ENCODE measurements around the gene PROM1.

The PROM1 gene

DNA sequence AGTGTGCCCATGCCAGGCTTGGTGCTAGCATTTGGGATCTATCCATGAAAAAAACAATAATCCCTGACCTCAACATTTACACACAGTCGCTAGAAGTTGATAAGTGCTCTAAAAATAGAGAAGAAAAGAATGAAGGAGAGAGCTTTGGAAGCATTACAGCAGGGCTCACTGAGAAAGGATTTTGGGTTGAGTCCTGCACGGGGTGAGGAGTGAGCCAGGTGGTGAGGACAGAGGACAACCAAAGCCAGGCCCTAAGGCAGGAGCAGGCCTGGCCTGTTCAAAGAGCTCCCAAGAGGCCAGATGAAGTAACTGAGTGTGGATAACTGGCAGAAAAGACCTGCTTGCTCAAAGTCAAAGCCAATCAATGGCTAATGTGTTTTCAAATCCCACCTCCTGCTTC, 20.7 kb upstream of the PROM1 start:
- no peak for DNase-seq

DNA sequence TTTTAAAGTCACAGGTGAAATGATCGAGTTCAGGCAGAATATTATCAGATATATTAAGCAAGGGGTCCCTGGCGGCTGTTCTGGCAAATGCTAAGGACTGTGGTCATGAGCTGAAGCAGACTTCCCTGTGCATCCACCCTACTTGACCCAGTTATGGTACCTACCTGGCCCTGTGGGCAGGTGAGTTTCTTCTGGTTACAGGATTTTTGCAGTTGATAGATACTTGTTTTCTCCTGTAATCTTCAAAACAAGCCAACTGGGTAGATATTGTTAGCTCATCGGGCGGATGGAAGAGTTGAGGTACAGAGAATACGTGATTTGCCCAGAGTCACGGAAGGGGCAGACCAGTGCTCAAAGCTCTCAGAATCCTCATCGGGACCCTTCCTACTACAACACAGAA, 18.5 kb upstream of the PROM1 start:
- DNase-seq = no peak

DNA sequence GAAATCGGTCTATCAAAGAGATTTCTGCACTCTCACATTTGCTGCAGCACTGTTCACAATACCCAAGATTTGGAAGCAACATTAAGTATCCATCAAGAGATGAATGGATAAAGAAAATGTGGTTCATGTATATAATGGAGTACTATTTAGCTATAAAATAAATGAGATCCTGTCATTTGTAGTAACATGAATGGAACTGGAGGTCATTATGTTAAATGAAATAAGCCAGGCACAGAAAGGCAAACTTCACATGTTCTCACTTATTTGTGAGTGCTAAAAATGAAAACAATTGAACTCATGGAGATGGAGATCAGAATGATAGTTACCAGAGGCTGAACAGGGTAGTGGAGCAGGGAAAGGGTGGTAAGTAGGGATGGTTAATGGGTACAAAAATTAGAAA, 17.0 kb upstream of the PROM1 start:
- DNase-seq = no peak

DNA sequence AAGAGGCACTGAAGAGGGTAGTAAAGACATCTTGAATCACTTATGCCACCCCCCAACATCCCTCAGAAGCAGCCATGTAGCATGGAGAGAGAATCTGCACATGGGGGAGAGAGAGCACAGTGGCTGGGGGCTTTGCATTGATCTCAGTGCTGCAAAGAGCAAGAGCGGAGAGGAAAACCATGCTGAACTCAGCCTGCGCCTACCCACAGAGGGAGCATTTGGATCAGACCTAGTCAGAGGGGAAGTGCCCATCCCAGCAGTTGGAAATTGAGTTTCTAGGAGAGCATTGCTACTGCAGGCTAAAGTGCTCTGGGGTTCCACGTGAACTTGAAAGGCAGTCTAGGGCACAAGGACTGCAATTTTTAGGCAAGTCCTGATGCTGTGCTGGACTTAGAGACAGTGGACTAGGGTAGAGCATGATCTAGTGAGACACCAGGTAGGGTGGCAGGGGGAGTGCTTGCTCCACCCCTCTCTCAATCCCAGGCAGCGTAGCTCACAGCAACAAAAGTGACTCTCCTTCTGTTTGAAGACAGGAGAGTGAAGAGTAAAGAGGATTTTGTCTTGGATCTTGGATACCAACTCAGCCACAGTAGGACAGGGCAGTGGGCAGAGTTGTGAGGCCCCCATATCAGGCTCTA, 9.0 kb upstream of the PROM1 start:
- DNase-seq = no peak

DNA sequence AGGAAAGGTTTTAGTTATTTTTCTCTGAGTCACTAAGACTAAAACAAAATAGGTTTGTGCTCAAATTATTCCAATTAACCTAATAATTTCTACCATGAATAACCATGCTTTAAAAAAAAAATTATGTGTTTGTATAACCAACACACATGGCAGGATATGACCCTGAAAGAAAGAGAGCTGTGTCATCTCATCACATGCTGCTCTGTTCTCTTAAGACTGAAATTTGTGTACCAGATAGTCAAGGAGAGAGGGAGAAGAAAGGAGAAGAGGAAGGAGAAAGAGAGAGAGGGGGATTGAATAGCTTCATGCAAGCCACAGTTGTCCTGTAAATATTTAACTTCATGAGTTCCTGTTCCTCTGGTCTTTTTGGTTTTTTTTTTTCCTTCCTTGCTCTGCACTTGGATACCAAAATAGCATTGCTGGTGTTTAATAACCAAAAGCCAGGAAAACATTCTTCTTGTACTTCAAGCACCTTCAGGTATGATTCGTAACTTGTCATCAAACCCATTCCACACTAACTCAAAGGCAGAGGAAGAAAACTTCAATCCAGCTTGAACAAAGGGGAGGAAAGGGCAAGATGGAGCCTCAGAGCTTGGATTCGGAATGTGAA, 6.4 kb upstream of the PROM1 start:
- DNase-seq = no peak

DNA sequence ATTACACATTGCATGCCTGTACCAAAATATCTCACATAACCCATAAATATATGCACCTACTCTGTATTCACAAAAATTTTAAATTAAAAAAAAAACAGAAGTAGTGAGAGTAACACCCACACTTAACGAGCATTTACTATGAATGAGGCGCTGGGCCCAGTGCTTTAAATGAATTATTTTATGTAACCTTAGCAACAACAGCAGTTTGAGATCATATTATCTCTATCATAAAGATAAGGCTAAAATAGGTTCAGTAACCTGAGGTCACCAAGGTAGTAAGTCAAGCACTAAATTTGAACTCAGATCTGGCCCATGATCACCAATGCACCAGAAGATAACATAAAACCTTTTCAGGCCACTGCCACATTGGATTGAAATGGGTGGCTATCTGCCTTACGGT, 5.3 kb upstream of the PROM1 start:
- no peak for DNase-seq

DNA sequence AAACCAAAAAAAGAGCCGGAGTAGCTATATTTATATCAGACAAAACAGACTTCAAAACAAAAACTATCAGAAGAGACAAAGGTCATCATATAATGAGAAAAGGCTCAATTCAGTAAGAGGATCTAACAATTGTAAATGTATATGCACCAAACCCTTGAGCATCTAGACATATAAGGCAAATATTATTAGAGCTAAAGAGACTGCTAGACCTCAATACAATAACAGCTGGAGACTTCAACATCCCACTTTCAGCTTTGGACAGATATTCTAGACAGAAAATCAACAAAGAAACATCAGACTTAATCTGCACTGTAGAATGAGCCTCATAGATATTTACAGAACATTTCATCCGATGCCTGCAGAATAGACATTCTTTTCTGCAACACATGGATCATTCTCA, 4.8 kb upstream of the PROM1 start:
- no peak for DNase-seq

DNA sequence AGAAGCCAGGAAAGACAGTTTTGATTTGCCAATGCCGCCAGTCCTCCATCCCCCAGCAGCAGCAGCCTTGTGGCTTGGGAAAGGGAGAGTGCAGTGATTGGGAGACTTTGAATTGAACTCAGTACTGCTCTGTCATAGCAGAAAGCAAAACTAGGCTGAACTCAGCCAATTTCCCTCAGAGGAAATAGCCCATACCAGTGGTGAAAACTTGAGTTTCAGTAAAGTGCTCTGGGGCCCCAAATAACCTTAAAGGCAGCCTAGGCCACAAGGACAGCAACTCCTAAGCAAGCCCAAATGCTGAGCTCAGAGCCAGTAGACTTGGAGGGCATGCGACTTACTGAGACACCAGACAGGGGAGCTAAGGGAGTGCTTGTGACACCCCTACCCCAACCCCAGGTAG, 2.0 kb upstream of the PROM1 start:
- DNase-seq = no peak

DNA sequence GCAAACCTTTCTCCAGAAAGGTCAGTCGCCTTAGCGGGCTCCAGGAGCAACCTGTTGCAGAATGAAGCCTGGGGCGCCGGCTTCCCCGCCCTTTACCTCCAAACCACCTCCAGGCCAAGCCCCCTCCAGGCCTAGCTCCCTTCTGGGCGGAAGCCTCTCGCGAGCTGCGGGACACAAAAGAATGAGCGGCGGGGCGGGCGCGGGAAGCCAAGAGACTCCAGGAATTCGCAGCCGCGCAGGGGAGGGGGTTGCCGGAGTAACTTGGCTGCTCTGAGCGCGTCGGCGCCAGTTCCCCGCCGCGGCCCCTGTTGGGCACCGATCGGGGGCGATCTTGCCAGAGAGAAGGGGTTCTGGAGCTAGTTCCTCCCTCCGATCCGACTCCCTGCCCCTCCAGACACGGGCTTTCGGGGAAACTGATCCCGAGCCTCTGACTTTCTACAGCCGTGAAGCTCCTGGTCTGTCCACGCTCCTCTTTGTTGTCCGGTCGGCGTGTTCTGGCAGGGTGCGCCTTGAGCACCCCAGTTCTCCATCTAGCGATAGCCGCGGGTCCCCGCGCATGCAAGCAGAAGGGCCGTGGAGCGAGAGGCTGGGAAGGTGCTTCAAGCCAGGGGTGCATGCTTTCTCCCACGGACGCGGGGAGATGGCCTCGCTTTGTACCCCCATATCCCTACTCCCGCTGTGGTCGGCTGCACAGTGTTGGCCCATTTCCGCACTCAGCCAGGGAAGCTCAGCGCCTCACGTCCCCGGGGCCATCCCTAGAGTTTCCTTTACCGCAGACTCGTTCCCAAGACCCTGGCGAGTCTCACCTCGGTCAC, 1.2 kb downstream of the PROM1 start:
- DNase-seq = no peak

DNA sequence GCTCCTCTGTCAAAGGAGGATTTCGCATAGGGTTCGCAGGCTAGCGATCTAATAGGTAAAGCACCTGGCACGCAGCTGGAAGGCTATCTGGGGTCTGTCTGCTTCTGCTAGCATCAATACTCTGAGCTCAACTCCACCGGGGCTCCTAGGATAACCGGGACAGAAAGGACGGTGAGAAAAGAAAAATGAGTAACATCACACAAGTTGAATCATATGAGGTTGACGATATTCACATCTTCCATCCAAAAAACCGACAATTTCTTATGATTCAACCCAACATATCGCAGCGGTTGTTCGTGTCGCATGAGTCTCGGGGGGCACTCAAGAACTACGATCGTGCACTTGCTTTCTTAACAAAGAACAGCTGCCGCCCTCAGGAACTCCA, 1.8 kb downstream of the PROM1 start:
- no peak for DNase-seq

DNA sequence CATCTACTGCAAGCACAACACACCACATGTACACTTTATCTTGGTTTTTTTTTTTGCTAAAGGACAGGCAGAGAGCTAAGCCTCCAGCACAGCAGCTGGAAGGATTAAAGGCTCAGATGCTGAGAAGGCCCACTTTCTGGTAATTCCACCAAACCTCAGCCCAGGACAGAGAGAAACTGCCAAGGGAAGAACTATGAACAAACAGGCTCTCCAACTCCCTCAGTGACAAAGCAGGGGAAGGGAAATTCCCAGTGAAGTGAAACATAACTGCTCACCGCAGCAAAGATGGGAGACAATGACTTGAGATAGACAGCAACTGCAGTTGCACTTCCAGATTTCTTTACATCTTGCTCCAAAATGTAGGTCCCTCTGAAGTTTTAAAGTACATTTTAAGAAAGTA, 4.8 kb downstream of the PROM1 start:
- DNase-seq = no peak

DNA sequence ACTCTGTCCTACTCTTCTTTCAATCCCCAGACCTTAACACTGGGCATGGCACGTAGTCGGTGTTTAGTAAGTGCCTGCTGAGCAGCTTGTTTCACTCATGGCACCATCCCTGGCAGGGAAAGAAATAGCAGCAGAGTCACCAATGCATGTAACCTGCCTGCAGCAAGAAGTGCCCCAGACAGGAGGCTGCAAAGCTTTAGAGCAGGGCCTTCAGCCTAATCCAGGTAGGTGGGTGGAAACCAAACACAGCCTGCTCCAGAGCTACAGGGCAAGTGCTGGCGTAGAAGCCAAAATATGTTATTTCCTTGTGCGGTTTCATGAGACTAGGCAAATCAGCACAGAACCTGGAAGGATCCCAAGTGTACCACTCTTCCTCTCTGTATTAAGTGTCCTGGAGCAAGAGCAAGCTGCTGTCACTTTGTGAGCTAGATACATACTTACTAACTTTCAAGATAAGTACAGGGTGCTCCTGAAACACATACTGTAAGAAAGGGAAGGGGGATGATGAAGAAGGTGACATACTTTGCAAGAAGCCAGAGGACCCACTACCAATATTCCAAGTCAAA, 5.5 kb downstream of the PROM1 start:
- DNase-seq = no peak

DNA sequence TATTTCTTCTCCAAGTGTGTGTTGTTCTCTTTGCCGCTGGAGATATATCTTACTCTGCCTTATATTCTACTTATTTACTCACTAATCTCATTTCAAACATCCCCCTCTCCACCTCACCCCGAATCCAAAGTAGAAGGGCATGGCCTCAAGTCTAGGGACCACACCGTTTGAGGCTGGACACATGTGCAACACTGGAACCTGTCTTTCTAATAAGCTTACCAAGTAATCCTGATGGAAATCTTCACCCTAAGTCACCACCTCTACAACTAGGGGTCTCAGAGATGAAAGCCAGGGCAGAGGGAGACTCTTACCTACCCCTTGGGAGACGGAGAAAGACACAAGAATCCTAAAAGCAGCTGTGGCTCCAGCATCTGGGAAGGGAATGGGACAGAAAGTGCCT, 6.0 kb downstream of the PROM1 start:
- DNase-seq = no peak

DNA sequence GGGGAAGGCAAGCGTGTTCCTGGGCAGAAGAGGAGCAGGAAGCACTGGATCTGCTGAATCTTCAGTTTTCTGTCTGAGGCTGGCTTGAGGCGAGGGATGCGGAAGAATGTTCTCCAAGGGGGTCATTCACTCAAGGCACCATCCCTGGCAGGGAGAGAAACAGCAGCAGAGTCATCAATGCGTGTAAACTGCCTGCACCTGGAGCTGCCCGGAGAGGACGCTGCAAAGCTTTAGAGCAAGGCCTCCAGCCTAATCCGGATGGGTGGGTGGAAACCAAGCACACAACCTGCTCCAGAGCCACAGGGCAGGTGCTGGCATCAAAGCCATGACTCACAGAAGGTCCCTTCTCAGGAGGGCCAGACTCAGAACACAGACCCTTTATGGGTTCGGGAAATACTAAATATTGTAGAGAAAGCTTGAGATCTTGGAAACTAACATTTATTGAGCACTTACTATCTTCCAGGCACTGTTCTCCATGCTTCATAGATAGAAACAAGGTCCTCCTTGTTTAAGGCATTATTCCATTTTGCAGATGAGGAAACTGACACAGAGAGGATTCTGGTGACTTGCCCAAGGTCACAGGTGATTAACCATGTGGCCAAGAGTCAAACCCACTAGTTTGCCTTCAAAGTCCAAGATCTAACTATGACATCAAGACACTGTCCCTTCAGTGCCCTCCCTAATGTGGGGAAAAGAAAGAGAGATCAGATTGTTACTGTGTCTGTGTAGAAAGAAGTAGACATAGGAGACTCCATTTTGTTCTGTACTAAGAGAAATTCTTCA, 7.7 kb downstream of the PROM1 start:
- DNase-seq = no peak

DNA sequence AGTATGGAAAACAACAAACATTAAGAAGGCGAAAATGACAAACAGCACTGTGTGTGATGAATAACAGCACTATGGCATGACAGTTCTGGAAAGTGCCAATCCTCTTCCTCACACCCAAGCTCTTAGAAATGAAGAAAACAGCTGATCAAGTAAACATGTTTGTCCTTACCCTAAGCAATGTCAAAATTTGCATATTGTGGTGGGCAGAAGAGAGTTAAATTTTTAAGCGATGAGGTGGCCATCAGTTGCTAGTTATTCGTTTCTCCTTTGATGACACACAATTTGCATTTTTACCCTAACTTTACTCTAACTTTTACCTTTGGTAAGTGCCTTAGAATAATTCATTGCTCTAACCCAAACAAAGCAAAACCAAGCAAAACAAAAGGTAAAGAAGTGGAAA, 8.8 kb downstream of the PROM1 start:
- DNase-seq = no peak

DNA sequence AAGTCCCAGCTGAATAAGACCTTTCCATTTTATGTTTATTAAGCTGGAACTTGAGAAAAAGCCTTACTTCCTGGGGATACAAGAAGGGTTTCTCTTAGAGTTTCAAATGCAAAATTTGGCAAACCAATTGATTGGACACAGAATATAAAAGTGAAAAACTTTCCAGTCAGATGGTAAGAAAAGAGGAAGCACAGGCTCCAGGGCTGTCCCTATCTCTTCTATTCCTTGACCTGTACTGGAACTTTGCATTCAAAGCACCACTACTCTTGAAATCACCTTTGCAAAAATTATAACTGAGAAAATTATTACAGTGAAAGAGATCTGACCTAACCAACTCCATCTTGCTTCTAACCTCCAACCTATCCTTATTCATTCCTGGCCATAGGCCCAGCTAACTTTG, 11.7 kb downstream of the PROM1 start:
- DNase-seq = no peak

DNA sequence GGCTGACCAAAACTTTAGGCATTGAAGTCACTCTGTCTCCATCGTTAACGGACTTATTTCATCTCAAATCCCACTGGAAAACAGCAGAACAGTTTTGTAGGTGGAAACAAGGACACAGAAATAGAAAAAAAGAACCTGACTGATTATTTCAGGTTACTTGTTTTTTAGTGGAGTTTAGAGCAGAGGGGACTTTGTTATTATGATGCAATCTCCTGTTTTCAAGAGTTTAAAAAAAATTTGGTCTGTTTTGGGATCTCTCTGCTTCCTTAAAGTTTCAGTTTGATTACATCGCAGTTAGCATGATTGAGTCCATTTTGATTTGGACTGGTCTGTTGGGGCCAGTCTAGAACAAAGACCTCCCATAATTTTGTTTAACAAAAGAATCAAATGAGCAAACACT, 13.6 kb downstream of the PROM1 start:
- no peak for DNase-seq

DNA sequence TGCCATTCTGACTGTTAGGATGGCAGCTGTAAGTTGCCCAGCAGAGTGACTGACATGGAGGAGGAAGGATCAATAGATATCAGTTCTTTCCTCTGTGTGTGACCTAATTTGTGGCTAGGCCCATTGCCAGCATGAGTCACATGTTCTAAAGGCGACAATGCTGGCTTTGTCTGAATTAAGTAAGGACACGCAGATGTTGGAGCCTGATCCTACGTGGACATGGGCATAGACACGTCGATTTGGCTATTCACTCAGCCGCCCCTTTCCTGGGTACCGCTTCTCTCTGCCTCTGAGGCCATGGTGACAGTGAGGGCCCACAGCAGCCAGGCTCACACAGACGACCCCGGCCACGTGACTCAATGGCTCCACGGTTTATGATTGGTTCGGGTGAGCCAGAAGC, 16.3 kb downstream of the PROM1 start:
- DNase-seq = no peak

DNA sequence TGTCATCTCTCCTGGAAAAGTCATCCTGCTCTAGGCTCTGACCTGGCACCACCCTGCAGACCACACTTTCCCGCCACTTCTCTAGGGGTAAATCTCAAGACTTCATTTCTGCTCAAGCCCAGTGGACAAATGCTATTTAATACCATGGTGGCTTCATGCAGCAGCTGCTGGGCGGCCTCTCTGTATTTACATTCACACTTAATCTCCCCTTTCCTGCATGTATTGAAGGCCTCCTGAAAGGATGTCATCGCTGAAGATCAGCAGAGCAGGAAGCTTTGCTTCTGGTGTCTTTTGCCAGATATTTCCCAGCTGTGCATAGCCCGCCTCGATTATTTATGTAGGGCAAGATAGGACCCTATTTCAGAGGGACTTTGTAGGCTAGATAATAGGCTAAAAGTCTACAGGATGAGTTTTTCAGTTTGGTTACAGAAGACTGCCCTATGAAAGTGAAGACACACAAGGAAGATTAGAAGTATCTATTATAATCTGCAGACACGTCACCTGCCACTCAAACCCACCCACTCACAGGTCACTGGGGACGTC, 17.2 kb downstream of the PROM1 start:
- no peak for DNase-seq

DNA sequence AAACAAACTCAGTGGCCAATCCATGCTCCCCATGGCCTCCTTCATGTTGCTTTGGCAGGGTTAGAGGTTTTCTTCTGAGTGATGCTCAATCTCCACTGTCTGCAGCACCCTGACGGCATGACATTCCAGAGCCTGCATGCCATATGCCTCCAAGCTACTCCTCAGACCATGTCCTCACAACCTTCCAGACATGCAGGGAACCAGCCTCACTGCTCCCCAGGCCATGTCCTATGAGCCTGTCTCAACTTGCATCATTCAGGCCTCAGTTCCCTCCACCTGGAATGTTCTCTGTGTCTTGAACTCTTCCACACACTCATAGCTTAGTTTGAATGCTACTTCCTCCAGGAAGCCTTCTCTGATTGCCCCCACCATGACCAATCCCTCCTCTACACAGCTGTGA, 18.8 kb downstream of the PROM1 start:
- no peak for DNase-seq

DNA sequence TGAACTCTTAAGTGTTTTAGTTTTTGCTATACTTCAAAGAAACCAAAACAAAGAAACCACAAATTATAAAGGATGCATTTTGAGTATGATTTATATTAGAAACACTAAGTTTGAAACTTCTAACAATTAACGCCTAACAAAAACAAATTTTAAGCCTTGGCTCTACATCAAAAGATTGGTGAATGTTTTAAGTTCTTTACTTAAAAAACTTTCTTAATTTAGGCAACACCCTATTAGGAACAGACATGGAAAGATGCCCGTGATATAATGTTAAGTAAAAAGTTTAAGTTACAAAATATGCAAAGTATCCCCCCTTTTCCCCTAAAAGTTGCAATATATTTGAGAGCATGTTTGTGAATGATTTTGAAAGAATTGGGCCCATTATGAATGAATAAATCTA, 21.2 kb downstream of the PROM1 start:
- no peak for DNase-seq

DNA sequence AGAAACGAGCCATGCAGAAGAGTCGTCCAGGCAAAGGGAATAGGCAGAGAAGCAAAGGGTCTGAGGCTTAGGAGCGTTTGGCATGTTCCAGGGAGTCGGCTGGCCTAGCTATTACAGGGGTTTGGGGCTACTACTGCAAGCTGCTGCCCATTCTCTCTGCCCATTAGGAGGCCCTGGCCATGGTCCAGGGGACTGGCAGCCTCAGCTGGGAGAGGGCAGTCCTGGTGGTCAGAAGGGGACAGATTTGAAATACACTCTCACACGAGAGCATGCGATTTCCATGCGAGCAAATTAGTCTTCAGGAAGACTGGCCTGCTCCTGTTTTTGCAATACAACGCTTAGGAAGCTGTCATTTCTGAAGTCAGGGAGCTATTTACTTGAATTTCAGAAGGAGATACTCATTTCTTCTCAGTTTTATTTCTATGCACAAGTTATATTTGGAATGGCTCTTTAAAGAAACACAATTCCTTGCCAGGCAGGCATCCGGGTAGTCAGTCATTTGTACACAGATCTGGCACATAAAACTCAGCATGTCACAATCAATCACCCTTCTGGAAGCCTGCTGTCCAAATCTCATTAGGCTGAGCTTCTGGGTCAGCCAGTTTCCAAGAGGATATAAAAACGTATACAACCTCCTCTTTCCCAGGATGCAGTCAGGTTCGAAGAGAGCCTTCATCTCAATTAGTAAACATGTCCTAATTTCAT, 27.0 kb downstream of the PROM1 start:
- no peak for DNase-seq
